Urothelium cell line (cell line): ENCODE data around the gene CXCL1.
"Not testable (repeated sequence)": the region's sequence is repeated elsewhere in the genome, so short reads cannot be mapped to it uniquely, and the experiment has no call there.

Experiments
- DNase-seq: peaks from one replicate; pipeline ENCODE4 v3.0.0; 2011; ENCODE audit warnings: low spot score, mixed read lengths
- FAIRE-seq: peaks from 2 replicates; lab custom pipeline; 2011; peaks lifted over from hg19 to GRCh38; lab: Jason Lieb, UNC

Gene CXCL1

DNA sequence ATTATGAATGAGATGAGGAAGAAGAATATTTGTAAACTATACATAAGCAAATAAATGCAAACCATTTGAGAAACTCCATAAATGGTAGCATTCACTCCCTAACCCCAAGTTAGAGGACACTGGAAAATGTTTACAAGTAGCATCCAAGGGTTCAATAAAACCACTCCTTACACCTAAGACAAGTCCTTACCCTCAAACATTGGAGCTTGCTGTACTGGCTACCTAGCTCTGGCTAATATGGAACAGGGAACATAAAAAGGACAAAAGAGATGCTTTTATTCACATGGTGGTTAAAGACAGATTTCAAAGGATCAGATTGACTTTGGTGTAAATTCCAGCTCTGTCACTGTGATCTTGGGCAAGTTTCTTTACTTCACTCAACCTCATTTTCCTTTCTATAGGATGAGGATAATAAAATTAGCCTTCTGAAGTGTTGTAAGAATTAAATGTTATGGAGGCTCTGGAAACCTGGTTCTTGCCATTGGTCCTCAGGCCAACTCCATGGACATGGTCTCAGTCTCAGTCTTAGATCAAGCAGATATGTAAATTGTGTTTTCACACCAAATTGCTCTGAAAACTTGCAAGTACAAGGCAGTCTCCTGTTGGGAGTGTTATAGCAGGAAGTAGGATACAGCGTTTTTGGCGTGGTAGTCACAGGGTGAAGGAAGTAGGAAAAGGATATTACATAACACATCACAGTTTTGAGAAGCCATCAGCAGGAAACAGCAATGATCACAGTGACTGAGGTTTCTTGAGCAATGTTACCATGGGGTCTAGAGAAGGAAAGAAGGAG is 3.3 kb downstream of the CXCL1 start:
- no peak for DNase-seq
- FAIRE-seq: no peak

DNA sequence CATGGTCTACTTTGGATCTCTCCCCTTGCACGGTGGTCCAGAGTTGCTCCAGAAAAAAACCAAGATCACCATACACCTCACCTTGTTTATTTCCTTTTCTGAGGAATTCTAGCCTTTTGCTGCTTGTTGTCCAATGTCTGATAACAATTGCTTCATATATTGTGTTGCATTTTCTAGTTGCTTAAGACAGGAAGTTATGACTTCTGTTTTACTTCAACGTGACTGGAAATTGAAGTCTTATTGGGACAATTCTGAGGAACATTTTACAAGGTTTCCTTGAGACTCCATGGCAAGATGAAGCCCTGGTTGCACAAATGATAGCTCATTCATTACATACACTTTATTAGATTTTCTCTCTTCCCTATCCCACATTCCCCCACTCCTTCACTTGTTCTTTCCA is 5.2 kb downstream of the CXCL1 start:
- no peak for DNase-seq
- no peak for FAIRE-seq

DNA sequence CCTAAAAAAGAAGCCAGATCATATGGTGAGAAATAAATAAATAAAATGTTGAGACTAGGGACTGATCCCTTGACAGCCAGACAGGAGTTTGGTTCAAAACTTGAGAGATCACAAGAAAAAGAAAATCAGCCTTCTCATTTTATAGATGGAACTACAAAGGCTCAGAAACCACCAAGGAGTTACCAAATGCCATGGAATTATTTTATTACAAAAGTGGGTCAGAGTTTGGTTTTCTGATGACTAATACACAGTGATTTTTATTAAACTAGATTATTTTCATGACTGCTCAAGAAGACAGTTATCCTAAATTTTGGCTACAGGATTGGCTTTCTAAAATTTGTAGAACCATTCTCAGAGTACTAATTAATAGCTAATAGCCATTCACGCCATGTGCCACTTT is 6.2 kb downstream of the CXCL1 start:
- FAIRE-seq (no peak), DNase-seq (no peak)

DNA sequence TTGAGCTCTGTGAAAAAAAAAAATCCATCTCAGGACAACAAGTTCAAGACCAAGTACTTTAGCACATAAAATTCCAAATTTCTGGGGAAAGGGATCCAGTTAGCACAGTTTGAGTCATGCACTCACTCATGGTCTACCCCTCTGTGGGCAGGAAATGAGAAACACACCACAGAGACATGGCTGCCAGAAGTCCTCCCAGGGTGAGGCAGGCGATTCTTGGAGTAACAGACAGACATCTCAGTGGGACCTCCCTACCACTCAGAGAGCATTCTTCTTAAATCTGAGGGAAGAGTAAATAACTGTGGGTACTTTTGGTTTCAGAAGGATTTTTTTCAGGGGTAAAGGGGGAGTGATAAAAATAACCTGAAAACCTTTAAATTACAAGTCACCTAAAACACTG is 14.1 kb downstream of the CXCL1 start:
- FAIRE-seq (no peak), DNase-seq (peak; percentile 35)

DNA sequence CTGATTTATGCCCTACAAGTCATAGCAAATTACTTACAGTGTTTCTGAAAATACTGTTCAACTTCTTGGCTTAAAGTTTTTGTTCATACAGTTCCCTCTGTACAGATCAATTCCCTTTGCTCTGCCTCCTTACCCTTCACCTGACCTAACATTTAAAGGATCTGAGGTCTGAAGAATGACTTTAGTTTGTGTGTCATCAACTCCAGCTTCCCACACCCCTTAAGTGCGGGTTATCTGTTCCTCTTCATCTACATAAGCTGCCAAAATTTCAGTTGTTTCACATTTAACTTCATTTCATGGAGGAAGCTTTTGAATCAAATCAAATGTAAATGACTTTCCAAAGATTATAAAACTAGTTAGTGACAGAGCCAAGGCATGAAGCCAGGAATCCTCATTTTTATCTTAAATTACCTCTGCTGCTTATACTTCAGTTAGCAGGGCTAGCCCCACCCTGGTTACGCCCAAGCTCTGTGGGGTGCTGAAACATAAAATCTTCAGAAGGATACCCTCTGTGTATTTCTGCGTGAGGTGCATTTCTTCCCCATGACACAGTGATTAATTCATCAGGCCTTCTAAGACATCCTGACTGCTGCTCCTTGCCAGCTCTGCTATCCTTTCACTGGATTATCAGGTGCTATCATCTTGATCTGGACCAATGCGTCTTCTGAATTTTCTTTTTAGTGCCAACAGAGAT is 16.5 kb downstream of the CXCL1 start:
- FAIRE-seq: no peak
- DNase-seq: no peak

DNA sequence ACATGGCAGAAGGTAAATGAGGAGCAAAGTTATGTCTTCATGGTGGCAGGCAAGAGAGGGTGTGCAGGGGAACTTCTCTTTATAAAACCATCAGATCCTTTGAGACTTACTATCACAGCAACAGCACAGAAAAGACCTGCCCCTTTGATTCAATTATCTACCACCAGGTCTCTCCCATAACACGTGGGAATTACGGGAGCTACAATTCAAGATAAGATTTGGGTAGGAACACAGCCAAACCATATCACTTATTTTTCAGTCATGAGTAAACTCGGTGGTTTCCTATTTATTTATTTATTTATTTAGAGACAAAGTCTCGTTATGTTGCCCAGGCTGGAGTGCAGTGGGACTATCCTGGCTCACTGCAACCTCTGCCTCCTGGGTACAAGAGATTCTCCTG is 22.1 kb downstream of the CXCL1 start:
- no peak for FAIRE-seq

DNA sequence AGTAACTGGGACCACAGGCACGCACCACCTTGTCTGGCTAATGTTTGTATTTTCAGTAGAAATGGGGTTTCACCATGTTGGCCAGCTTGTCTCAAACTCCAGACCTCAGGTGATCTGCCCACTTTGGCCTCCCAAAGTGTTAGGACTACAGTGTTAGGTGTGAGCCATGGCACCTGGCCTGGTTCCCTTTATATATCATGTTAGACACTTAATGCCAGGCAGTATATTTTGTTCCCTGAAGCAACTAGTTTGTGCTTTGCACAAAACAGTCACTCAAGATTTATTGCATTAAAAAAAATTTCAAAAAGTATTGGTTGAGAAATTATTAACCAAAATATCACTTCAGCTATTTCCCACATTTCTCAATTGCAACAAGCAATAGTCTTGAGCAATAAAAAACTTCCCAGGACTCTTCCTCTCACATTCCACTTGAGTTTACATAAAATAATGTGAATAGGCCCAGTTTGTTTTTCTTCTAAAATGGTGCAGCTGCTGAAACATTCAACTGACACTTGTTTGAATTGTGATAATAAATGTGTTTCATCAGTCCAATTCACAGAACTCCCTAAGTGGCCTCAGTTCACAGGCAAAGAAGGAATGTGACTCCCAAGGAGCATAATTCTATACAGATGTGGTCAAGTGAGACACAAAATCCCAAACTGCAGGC is 22.7 kb downstream of the CXCL1 start:
- no peak for DNase-seq
- FAIRE-seq: peak; percentile 58

More for the DNA sequence above, 22.1 kb downstream of the CXCL1 start:
- DNase-seq: no peak

DNA sequence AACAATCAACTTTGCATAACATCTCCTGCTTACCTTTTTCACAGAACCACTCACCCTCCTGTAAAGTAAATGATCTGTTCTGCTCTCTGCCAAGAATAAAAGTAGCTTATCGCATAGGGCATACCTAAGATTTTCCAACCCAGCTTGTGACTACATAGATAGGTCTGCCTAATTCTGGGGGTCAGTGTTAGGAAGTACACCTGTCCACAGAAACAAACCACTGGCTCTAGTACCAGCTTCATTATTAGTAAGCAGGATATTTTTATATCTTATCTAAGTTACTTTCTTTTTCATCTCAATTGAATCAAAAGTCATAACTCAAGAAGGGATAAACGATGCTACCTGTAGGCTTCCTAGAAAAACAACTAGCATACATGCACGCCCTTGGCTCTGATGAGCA is 23.8 kb downstream of the CXCL1 start:
- peak; percentile 53 for FAIRE-seq

DNA sequence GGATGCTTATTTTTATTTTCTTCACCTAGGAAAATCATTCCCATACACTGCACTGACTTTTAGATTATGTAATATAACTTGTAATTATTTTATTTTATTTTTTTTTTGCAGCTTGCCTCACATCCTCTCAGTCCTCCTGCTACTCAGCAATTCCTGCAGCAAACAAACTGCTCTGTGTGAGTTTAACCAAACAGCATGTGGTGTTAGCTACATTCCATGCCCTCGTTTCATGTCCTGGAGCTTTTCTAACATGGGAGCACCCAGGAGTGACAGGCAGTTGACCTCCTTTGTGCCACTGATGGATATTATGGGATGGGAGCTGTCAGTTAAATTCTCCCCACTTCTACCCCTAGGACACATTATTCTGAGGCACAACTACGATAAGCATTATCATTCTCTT is 24.8 kb downstream of the CXCL1 start:
- DNase-seq (no peak), FAIRE-seq (no peak)

More for the DNA sequence above, 23.8 kb downstream of the CXCL1 start:
- DNase-seq: no peak

DNA sequence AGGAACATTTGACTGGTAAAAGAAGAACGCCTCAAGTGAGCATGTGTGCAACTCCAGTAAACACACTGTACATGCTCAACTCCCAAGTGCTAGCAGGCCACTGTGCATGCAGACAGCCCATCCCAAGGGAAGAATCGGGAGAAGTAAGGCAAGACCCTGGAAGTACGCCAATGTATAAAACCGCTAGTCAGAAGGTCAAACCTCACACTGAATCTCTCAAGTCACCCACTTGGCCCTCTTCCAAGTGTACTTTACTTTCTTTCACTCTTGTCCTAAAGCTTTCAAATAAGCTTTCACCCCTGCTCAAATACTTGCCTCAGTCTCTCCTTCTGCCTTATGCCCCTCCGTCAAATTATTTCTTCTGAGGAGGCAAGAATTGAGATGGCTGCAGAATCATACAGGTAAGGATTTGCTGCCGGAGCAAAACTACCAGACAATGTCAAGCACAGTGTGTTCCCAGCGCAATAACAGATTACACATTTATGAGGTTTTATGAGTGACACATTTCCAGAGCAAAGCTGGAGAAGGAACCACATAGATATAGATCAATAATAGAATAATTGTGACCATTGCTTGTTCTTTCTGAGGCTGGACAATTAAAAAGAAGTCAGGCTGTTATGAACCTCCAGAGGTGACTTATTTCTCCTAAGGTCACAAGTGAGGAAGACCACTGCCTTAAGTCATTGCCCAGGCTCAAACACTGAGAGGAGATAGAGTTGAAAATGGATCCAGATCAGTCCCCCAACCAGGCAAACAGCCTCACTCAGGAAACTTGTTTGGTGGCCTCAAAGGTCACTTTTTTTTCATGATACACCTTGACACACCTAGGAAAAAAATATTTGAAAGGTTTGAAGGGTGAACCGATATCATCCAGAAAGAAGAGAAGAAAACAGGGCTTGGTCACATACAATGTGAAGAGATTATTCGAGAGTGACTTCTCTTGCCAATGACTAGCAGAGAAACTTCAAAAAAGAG is 26.3 kb downstream of the CXCL1 start:
- DNase-seq: no peak
- no peak for FAIRE-seq

DNA sequence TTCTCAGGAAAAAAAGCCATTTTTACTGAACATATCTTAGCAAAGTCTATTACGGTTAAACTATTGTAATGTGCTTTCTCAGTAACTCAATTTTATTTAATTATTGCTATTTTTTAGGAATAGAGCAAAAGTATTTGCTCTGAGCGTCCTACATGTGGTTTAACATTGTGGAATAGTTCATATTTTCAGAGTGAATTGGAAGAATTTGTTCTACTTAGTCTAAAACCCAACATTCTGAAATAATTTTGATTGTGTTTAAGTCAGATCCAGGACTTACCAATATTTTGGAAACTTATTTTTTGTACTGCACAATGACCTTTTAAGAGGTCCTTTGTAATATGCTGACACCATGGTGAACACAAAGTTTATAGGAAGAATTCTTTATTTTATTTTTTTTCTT is 27.2 kb downstream of the CXCL1 start:
- FAIRE-seq (no peak), DNase-seq (no peak)

DNA sequence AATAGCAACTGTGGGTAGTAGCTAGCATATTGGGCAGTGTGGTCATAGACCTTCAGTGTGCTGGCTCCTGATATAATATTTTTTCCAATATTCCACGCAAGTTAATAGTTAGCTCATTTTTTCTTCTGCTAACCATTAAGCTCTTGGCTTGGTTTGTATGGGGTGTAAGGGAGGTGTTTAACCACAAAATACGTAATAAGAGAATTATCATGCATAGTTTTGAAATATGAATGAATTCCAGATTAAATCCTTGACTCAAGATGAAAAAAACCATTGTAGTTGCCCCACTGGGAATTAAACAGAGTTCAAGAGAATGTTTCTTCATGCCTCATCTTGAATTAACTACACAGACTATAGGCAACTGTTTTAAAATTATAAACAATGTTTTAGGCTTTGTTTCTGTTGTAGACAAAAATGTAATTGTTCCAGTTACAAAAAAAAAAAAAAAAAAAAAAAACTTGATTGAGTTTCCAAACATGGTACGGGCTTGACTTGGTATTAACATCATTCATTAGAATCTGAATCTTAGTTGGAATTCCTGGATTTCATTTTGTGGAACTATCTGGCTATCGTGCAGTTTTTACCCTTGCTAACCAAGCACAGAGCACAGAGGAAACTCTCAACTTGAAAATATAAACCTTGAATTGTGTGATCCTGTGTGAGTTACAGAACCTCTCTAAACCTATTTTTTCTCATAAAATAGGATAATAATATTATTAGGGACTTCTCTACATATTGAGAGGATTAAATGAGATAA is 28.4 kb downstream of the CXCL1 start:
- DNase-seq (no peak), FAIRE-seq (no peak)

DNA sequence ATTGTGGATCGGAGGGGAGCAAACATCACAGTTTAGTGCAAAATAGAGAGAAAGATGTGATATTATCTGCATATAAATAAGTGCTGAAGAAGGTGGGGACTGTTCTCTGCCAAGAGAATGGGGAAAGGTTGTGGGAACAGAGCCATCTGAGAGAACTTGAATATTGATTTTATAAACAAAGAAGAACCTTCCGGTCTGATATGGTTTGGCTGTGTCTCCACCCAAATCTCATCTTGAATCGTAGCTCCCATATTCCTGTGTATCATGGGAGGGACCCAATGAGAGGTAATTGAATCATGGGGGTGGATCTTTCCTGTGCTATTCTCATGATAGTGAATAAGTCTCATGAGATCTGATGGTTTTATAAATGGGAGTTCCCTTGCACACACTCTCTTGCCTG is 30.1 kb downstream of the CXCL1 start:
- not testable (repeated sequence) for FAIRE-seq, DNase-seq

DNA sequence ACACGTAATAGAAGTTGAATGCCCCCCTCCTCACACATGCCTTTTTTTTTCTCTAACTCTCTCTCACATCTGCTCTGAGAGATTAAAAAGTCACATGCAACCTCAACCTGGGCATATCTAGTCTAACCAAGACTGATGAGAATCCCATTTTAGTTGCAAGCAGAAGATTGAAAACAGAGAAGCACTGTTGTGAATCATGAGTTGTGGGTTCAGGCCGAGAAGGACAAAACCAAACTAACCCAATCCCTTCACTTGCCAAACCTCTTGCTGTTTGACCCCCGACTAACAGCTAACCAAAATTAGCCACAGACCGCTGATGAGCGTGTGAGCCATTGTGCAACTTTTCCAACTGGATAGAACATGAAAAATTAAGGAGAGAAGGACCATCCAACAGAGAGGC is 31.8 kb downstream of the CXCL1 start:
- FAIRE-seq: no peak
- DNase-seq: no peak

DNA sequence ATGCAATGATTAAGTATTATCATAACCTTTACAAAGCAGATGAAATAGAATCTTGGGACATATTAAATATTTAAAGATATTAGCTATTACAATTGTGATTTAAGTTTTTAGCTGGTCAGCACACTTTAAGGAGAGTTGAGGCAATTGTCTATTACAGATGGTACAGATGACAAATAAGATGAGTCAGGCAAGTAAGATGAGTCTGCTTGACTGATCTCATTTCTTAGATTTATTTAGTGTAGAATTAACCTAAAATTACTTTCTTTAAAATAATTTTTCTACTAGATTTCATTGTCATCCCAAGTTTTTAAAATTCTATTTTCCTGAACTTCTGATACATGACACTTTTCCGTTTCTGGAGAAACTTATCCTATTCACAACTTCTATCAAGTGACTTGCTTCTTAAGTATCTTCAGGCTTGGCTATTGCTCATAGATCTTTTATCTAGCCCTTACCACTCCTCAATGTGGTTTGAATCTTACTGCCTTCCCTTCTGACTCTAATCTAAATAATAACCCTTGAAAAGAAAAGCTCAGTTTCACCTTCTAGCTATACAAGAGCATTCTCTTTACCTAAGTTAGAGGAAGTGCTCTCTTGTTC is 32.9 kb downstream of the CXCL1 start:
- FAIRE-seq (no peak), DNase-seq (no peak)

DNA sequence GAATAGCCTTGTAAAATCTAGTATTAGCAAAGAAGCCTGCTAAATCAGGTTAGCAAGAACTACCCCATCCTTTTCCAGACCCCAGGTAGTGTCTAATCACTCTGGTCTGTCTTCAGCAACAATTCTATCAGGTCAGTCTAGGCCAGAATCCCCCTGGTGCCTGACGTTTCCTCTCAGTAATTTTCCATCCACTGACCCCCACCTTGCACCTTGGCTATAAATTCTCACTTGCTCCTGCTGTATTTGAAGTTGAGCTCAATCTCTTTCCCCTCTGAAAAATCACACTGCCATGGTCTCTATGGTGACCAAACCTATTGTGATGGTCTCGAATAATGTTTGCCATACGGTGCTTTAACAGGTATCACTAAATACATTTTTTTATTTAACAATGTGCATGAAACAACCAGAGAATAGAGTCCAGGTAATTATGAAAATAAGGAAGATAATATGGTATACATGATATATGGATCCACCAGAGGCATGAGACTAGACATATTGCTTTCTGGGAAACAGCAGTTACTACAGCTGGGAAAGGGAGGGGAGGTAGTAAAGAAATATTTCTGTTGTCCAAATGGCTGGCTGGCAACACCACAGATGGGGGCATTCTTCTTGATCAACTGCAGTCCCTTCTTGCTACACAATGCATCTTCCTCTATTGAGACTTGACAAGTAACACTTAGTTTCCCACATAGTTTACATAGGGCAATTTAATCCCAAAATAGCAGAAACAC is 33.8 kb downstream of the CXCL1 start:
- FAIRE-seq (no peak), DNase-seq (no peak)

DNA sequence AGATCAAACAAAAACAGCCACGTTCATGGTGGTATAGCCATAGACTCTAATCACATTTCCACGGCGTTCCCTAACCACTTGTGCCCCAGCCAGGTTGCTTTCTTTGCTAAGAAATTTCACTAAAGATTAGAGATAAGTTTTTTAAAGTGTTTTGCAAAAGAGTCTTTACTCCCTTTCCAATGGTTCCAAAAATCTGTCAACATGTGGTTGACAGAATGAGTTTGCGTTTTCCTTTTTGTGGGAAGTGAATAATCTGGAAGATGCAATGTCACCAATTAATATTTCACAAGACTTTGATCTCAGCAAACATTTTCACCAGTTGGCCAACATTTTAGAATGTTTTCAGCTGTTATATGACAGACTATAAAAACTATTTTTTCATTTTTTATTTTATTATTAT is 35.3 kb downstream of the CXCL1 start:
- FAIRE-seq: no peak
- no peak for DNase-seq

DNA sequence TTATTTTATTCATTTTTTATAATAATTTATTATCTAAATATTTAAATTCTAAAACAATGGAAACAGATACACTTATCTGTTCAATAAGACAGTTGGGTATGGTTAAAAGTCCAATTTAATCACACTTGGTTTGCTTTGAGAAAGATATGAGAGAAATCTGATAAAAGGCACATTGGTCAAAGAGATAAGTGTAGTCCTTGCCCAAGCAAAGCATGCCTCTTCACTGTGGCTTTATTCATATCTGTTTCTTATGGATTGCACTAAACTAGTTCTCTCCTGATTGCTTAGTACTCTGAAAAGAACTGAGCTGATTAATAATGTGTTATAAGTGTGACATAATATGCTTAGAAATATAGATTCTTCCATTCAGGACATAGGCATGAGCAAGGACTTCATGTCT is 39.8 kb downstream of the CXCL1 start:
- FAIRE-seq: no peak

DNA sequence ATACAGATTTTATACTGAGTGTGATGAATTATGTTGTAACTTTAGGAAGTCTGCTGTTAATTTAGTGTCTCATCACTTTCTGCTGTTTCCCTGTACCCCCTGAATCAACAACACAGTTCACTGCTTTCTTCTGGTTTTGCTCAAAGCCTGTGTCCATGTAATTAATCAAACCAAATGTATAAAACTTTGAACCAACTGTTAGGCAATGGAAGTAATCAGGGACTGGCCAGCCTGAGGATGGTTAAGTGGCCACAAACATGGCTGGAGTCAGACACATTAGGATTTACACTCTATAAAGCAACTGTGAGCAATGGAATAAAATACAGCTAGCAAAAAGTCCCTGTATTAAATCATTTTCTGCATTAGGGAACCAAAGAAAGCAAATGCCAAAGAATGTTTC is 42.6 kb downstream of the CXCL1 start:
- FAIRE-seq (no peak), DNase-seq (no peak)

More for the DNA sequence above, 39.8 kb downstream of the CXCL1 start:
- DNase-seq: no peak
